ENCODE data around the gene DOK4.

- TF ChIP-seq POLR2A (IDR thresholded peaks at IDR 0.05) (no peak), CTCF (IDR thresholded peaks at IDR 0.05) (no peak)
Observed at GRCh38 chr16:57430955-57431354, 55.3 kb downstream of the DOK4 start.

Data from testis (tissue), 2 donors.